PC-9 (cell line): ENCODE measurements around the gene SPOP. TPM values are rescaled to one million over a fixed set of nuclear protein-coding genes. Genes with fewer than 3 reads are reported as not detected.

ENCODE experiments used
- BruUV-seq: library from RNA; stranded (reverse); fragments of 400-500 nt; replicated peaks from 2 replicates; lab custom pipeline; 2021; lab: Mats Ljungman, UMichigan
- CTCF ChIA-PET: fragments of 300-600 bp; sonication (Branson Sonifier 250); formaldehyde crosslinking; loops from one replicate; lab custom pipeline; 2022; ENCODE audit warnings: antibody characterized with exemption; lab: Charles Lee
- POLR2A ChIA-PET: fragments of 300-600 bp; sonication (Branson Sonifier 250); formaldehyde crosslinking; loops from one replicate; lab custom pipeline; 2022; ENCODE audit warnings: antibody characterized with exemption; ENCODE audit not compliant: unreplicated experiment; lab: Charles Lee
- DNase-seq, 2 experiments: peaks; one replicate each; pipeline versions ENCODE4 v3.0.0 to v3.0.0-alpha.2; 2015 to 2022; ENCODE audit warnings: mixed read lengths in 1 of 2
- H2AFZ ChIP-seq: fragments of 200-600 bp; sonication (generic); 2 replicates; pipeline ENCODE4 v1.8.1; 2017; ENCODE audit warnings: antibody characterized with exemption
- H3F3A ChIP-seq: fragments of 200-600 bp; sonication (generic); 2 replicates; pipeline ENCODE4 v1.8.1; 2017; ENCODE audit warnings: antibody characterized with exemption, mild to moderate bottlenecking, low read depth; ENCODE audit not compliant: insufficient read depth
- H3K27ac ChIP-seq: fragments of 200-600 bp; sonication (generic); 2 replicates; pipeline ENCODE4 v1.6.1; 2016; ENCODE audit warnings: mixed run types
- H3K27me3 ChIP-seq: fragments of 200-600 bp; sonication (generic); 2 replicates; pipeline ENCODE4 v1.6.1; 2016; ENCODE audit warnings: low read depth, mixed run types; ENCODE audit not compliant: insufficient read depth
- H3K36me3 ChIP-seq: fragments of 200-600 bp; sonication (generic); 2 replicates; pipeline ENCODE4 v1.6.1; 2016; ENCODE audit warnings: low read depth, mixed run types
- H3K4me1 ChIP-seq: fragments of 200-600 bp; sonication (generic); replicated peaks from 2 replicates; pipeline ENCODE4 v1.6.1; 2016; ENCODE audit warnings: mixed run types; ENCODE audit not compliant: insufficient read depth
- H3K4me2 ChIP-seq: fragments of 200-600 bp; sonication (generic); 2 replicates; pipeline ENCODE4 v1.6.1; 2017; ENCODE audit warnings: mixed run types
- H3K4me3 ChIP-seq: fragments of 200-600 bp; sonication (generic); 2 replicates; pipeline ENCODE4 v1.6.1; 2016; ENCODE audit warnings: mixed run types
- H3K79me2 ChIP-seq: fragments of 200-600 bp; sonication (generic); 2 replicates; pipeline ENCODE4 v1.6.1; 2017; ENCODE audit warnings: low read depth, mixed run types
- H3K9me2 ChIP-seq: fragments of 200-600 bp; sonication (generic); 2 replicates; pipeline ENCODE4 v1.8.1; 2017; ENCODE audit warnings: mild to moderate bottlenecking; ENCODE audit not compliant: insufficient read depth
- H3K9me3 ChIP-seq: fragments of 200-600 bp; sonication (generic); 2 replicates; pipeline ENCODE4 v1.8.1; 2016; ENCODE audit warnings: low read depth; ENCODE audit not compliant: insufficient read depth
- H4K20me1 ChIP-seq: fragments of 200-600 bp; sonication (generic); 2 replicates; pipeline ENCODE4 v1.8.1; 2017; ENCODE audit not compliant: insufficient read depth
- CTCF ChIP-seq: fragments of 200-600 bp; sonication (generic); conservative IDR thresholded peaks from 2 replicates; pipeline ENCODE4 v1.6.1; 2017; ENCODE audit warnings: mixed run types, antibody characterized with exemption, mild to moderate bottlenecking, moderate library complexity
- EZH2 ChIP-seq: fragments of 200-600 bp; sonication (generic); IDR thresholded peaks from 2 replicates; pipeline ENCODE4 v1.8.0; 2017; ENCODE audit warnings: antibody characterized with exemption, low read depth
- intact Hi-C: fragments of 100-400 bp; cut with micrococcal nuclease; formaldehyde crosslinking; loops from one replicate; pipeline ENCODE4 v1.10.0; 2022; ENCODE audit not compliant: unreplicated experiment
- total RNA-seq: library from RNA; stranded (reverse); gene quantifications from 2 replicates; pipeline ENCODE4 v1.2.3, GENCODE V29; 2021

The SPOP gene
- total RNA-seq, 1 experiment from 2014 or later: 41.7 TPM

- CTCF ChIA-PET: interaction anchor here (0.6 to 1.1 kb wide), 4 partner anchors 10 to 427 kb away, joined by 3 to 4 read pairs (median 3); no protein-coding TSS in a partner anchor
- intact Hi-C loops: loop anchor here (2.0 to 5.0 kb wide), 3 partner anchors 283 to 729 kb away; no protein-coding TSS in a partner anchor
- Histone ChIP-seq H3K9me2 (no peaks in the 10 kb centered on the region), H2AFZ (peak overlapping the region; percentile 37; the same call in 1 of the 2 replicates), H3K27ac (no peak overlapping the region), H4K20me1 (no peaks in the 10 kb centered on the region), H3K4me2 (peak overlapping the region; percentile 72), H3F3A (peaks cover 30% of the 10 kb centered on the region; the same call in 1 of the 2 replicates), H3K27me3 (peaks cover 28% of the 10 kb centered on the region), H3K36me3 (no peaks in the 10 kb centered on the region), H3K4me3 (peak overlapping the region; percentile 38; the same call in 1 of the 2 replicates), H3K79me2 (no peaks in the 10 kb centered on the region), H3K4me1 (0 out of 2 replicates have a peak, but pooled peaks cover 6% of the 10 kb centered on the region), H3K9me3 (no peaks in the 10 kb centered on the region)
- TF ChIP-seq EZH2 (no peak), CTCF (peak; percentile 99)
- BruUV-seq: no TSS peak
- peak; percentile 69 to 88 for DNase-seq
- POLR2A ChIA-PET: no interaction called here
Observed at GRCh38 chr17:49567871-49568694, 109.8 kb downstream of the SPOP start.

GRCh38 chr17:49567104-49567521 is 110.8 kb downstream of the SPOP start:
- no TSS peak for BruUV-seq
- ChIA-PET CTCF (interaction anchor here (0.6 to 1.1 kb wide), 3 partner anchors 9 to 428 kb away, joined by 3 to 4 read pairs (median 3); no protein-coding TSS in a partner anchor), POLR2A (no interaction called here)
- H3K4me2 ChIP-seq: no peak overlapping the region
- no peaks in the 10 kb centered on the region for H4K20me1 ChIP-seq
- no peak overlapping the region for H2AFZ ChIP-seq
- peaks cover 20% of the 10 kb centered on the region for H3K27me3 ChIP-seq
- TF ChIP-seq CTCF (no peak), EZH2 (no peak)
- no peak overlapping the region for H3K27ac ChIP-seq
- H3K9me3 ChIP-seq: no peaks in the 10 kb centered on the region
- H3K36me3 ChIP-seq: no peaks in the 10 kb centered on the region
- H3K4me3 ChIP-seq: no peak overlapping the region
- H3K9me2 ChIP-seq: no peaks in the 10 kb centered on the region
- H3K4me1 ChIP-seq: 0 out of 2 replicates have a peak, but pooled peaks cover 6% of the 10 kb centered on the region
- no peak for DNase-seq
- intact Hi-C loops: loop anchor here (5.0 kb wide), 1 partner anchor 730 kb away; no protein-coding TSS in a partner anchor
- no peaks in the 10 kb centered on the region for H3K79me2 ChIP-seq
- peaks cover 27% of the 10 kb centered on the region; the same call in 1 of the 2 replicates for H3F3A ChIP-seq

- ChIA-PET CTCF (interaction anchor here (1.1 kb wide), 1 partner anchor 129 kb away, joined by 3 read pairs; no protein-coding TSS in a partner anchor), POLR2A (no interaction called here)
- no peaks in the 10 kb centered on the region for H3K9me2 ChIP-seq
- H3K27ac ChIP-seq: no peak overlapping the region
- no peaks in the 10 kb centered on the region for H3K79me2 ChIP-seq
- no peak overlapping the region for H3K4me3 ChIP-seq
- TF ChIP-seq EZH2 (no peak), CTCF (no peak)
- H3K9me3 ChIP-seq: no peaks in the 10 kb centered on the region
- DNase-seq: no peak
- peaks cover 15% of the 10 kb centered on the region; the same call in 1 of the 2 replicates for H3K27me3 ChIP-seq
- 0 out of 2 replicates have a peak, but pooled peaks cover 6% of the 10 kb centered on the region for H3K4me1 ChIP-seq
- no peaks in the 10 kb centered on the region for H3K36me3 ChIP-seq
- BruUV-seq: no TSS peak
- intact Hi-C loops: loop anchor here (5.0 kb wide), 1 partner anchor 731 kb away; no protein-coding TSS in a partner anchor
- H3F3A ChIP-seq: peaks cover 23% of the 10 kb centered on the region; the same call in 1 of the 2 replicates
- no peaks in the 10 kb centered on the region for H4K20me1 ChIP-seq
- H2AFZ ChIP-seq: no peak overlapping the region
- H3K4me2 ChIP-seq: no peak overlapping the region
Observed at GRCh38 chr17:49566668-49567071, 111.2 kb downstream of the SPOP start.
